K562 (cell line): ENCODE measurements around the gene CCL5. TPM values are rescaled to one million over a fixed set of nuclear protein-coding genes. Genes with fewer than 3 reads are reported as not detected.

Experiments
- ATAC-seq: fragments of 200-7000 bp; cut with Tn5 transposase; 3 replicates; pipeline ENCODE4 v1.9.1; 2020; ENCODE audit warnings: moderate library complexity
- BruUV-seq: library from RNA; stranded (reverse); fragments of 400-500 nt; replicated peaks from 2 replicates; lab custom pipeline; 2021; lab: Mats Ljungman, UMichigan
- CTCF ChIA-PET: fragments of 300-600 bp; formaldehyde crosslinking; extraction: SDS; loops from one replicate; lab custom pipeline; 2021; ENCODE audit warnings: low intra/inter-chr PET ratio; lab: Yijun Ruan, JAX
- POLR2A ChIA-PET: fragments of 300-600, 350-650 bp; sonication (Branson Sonifier 250); formaldehyde crosslinking; extraction: SDS; loops from one replicate; lab custom pipeline; 2021; ENCODE audit warnings: antibody characterized with exemption, inconsistent platforms; lab: Yijun Ruan, JAX
- DNase-seq, 4 experiments: peaks; one replicate each; pipeline versions ENCODE4 v3.0.0 to v3.0.0-alpha.2; 2011 to 2018; ENCODE audit warnings: low spot score in 3 of 4, mixed read lengths in 3 of 4; ENCODE audit errors: extremely low read depth in 1 of 4
- FAIRE-seq: peaks from 2 replicates; lab custom pipeline; 2011; peaks lifted over from hg19 to GRCh38; lab: Jason Lieb, UNC
- H2AFZ ChIP-seq: 2 replicates; pipeline ENCODE4 v1.6.0; 2011; ENCODE audit warnings: low read depth, low read length, control low read depth, inconsistent platforms
- H3K27ac ChIP-seq: fragments of 200-600 bp; 3 replicates; pipeline ENCODE4 v1.8.0; 2011; ENCODE audit warnings: low read depth, mild to moderate bottlenecking, control low read depth, inconsistent platforms, low read length, moderate library complexity, mixed read lengths; ENCODE audit errors: extremely low read depth
- H3K27me3 ChIP-seq, 2 experiments: fragments of 300-600 bp in 1 of 2; 2 replicates in 1 of 2; 3 replicates in 1 of 2; pipeline versions ENCODE4 v1.6.0 to v1.8.0; 2011; ENCODE audit warnings: inconsistent platforms in 2 of 2, low read length in 2 of 2, mild to moderate bottlenecking in 1 of 2, mixed read lengths in 1 of 2, moderate library complexity in 1 of 2; ENCODE audit not compliant: control insufficient read depth in 2 of 2, insufficient read depth in 2 of 2
- H3K36me3 ChIP-seq: fragments of 300-600 bp; 3 replicates; pipeline ENCODE4 v1.8.0; 2011; ENCODE audit warnings: mild to moderate bottlenecking, low read length, inconsistent platforms; ENCODE audit not compliant: control insufficient read depth, insufficient read depth
- H3K4me1 ChIP-seq, 2 experiments: fragments of 200-600 bp in 1 of 2; replicated peaks in 1 of 2; 2 replicates in 1 of 2; 3 replicates in 1 of 2; pipeline versions ENCODE4 v1.5.1 to v1.8.0; 2011; ENCODE audit warnings: inconsistent platforms in 2 of 2, low read length in 2 of 2, mild to moderate bottlenecking in 1 of 2, mixed read lengths in 1 of 2, moderate library complexity in 1 of 2; ENCODE audit not compliant: control insufficient read depth in 2 of 2, insufficient read depth in 2 of 2
- H3K4me2 ChIP-seq: 2 replicates; pipeline ENCODE4 v1.6.1; 2011; ENCODE audit warnings: low read length, control low read depth, inconsistent platforms, mixed read lengths; ENCODE audit not compliant: insufficient read depth
- H3K4me3 ChIP-seq: fragments of 200-600 bp; sonication (generic), shearing (Covaris generic); 2 replicates; pipeline ENCODE4 v1.5.1; 2016; ENCODE audit warnings: control low read depth, inconsistent platforms
- H3K79me2 ChIP-seq: fragments of 200-600 bp; 3 replicates; pipeline ENCODE4 v1.8.0; 2011; ENCODE audit warnings: low read length, inconsistent platforms; ENCODE audit not compliant: control insufficient read depth, insufficient read depth
- H3K9ac ChIP-seq, 2 experiments: 2 replicates each; pipeline versions ENCODE4 v1.6.0 to v1.6.1; 2011; ENCODE audit warnings: low read depth in 2 of 2, low read length in 2 of 2, control low read depth in 1 of 2, inconsistent platforms in 1 of 2, mild to moderate bottlenecking in 1 of 2, mixed read lengths in 1 of 2; ENCODE audit not compliant: insufficient read depth in 1 of 2
- H3K9me1 ChIP-seq: one replicate; pipeline ENCODE4 v1.6.0; 2011; ENCODE audit warnings: inconsistent platforms, mild to moderate bottlenecking, low read length, moderate library complexity; ENCODE audit not compliant: control insufficient read depth, insufficient read depth
- H3K9me3 ChIP-seq: replicated peaks from 2 replicates; pipeline ENCODE4 v1.5.1; 2011; ENCODE audit warnings: low read depth, low read length, inconsistent platforms; ENCODE audit not compliant: control insufficient read depth, insufficient read depth
- H4K20me1 ChIP-seq: replicated peaks from 2 replicates; pipeline ENCODE4 v1.6.1; 2011; ENCODE audit warnings: low read length, inconsistent platforms, mixed read lengths; ENCODE audit not compliant: control insufficient read depth, insufficient read depth
- CC2D1A ChIP-seq: fragments of 450-650 bp; IDR thresholded peaks from 2 replicates; pipeline ENCODE4 v1.6.1; 2017; ENCODE audit warnings: mild to moderate bottlenecking
- CUX1 ChIP-seq: fragments of 200-800 bp; sonication (Bioruptor generic); IDR thresholded peaks from 2 replicates; pipeline ENCODE4 v1.6.1; 2016; ENCODE audit warnings: missing genetic modification characterization, missing compliant biosample characterization
- NFE2 ChIP-seq: IDR thresholded peaks from 2 replicates; pipeline ENCODE4 v1.6.1; 2014; ENCODE audit warnings: antibody characterized with exemption, low read depth
- RAD21 ChIP-seq, 2 experiments: fragments of 250-450 bp in 1 of 2; fragments of 450-650 bp in 1 of 2; sonication (Bioruptor Pico) in 1 of 2; formaldehyde crosslinking in 1 of 2; IDR thresholded peaks in 1 of 2; conservative IDR thresholded peaks in 1 of 2; 2 replicates each; pipeline versions ENCODE4 v1.4.0 to v1.8.0; 2020 to 2022; ENCODE audit warnings: mild to moderate bottlenecking in 2 of 2, moderate library complexity in 1 of 2
- RFX1 ChIP-seq: fragments of 450-650 bp; IDR thresholded peaks from 2 replicates; pipeline ENCODE4 v1.6.1; 2016; ENCODE audit warnings: mild to moderate bottlenecking, moderate library complexity
- TAF1 ChIP-seq: IDR thresholded peaks from 2 replicates; pipeline ENCODE4 v1.6.1; 2011; ENCODE audit warnings: mild to moderate bottlenecking, low read length, moderate library complexity; ENCODE audit not compliant: insufficient read depth, control insufficient read depth, severe bottlenecking; ENCODE audit errors: extremely low read depth
- TEAD4 ChIP-seq, 2 experiments: sonication (generic) in 1 of 2; formaldehyde crosslinking in 1 of 2; IDR thresholded peaks; 2 replicates each; pipeline versions ENCODE4 v1.6.1 to v1.8.0; 2012 to 2022; ENCODE audit warnings: borderline replicate concordance in 1 of 2, inconsistent platforms in 1 of 2, low read length in 1 of 2, mild to moderate bottlenecking in 1 of 2, missing genetic modification reagents in 1 of 2
- WGBS: fragments of 100-300 bp; shearing (Covaris generic); methylation state at CpG from one replicate; pipeline ENCODE4 v1.1.6; 2016; ENCODE audit warnings: low coverage, mixed read lengths; ENCODE audit not compliant: insufficient coverage; ENCODE audit errors: missing lambda C conversion rate; 5-methylcytosine and 5-hydroxymethylcytosine counted together
- in situ Hi-C: fragments of 300-500 bp; cut with MboI; formaldehyde crosslinking; loops from 4 replicates; pipeline ENCODE4 v1.15.0; 2018; ENCODE audit warnings: inconsistent platforms, mixed read lengths
- intact Hi-C: fragments of 100-400 bp; cut with micrococcal nuclease; formaldehyde crosslinking; loops from 2 replicates; pipeline ENCODE4 v1.14.2; 2022
- polyA plus RNA-seq, 8 experiments: library from polyadenylated mRNA; depleted of rRNA in 4 of 8; stranded (reverse) in 5 of 8; unstranded in 3 of 8; fragments of >200 nt; fragmentation: Nextera tagmentation in 2 of 8; fragmentation: Illumina TruSeq in 1 of 8; extraction: Ambion mirVana in 2 of 8; extraction: Trizol in 1 of 8; gene quantifications; 2 replicates each; pipeline versions ENCODE4 v1.2.1 to v1.2.3, GENCODE V29; 2011 to 2014; ENCODE audit warnings: inconsistent platforms in 1 of 8, missing spikeins in 1 of 8
- total RNA-seq, 7 experiments: library from RNA; depleted of rRNA in 6 of 7; stranded (reverse); fragments of >200 nt in 6 of 7; fragmentation: Illumina TruSeq in 2 of 7; extraction: Trizol in 2 of 7; gene quantifications; 2 replicates each; pipeline versions ENCODE4 v1.2.1 to v1.2.3, GENCODE V29; 2011 to 2021; ENCODE audit warnings: low replicate concordance in 1 of 7

Gene CCL5
- total and polyA plus RNA-seq, 9 of the 15 experiments (the other 6 are each of a cell fraction or from before 2014, with no cell fraction given): 0.18 to 0.59 (median 0.45) TPM; not detected in 1

- TF ChIP-seq RAD21 (CRISPR knock-in tag; conservative IDR thresholded peaks at IDR 0.05 in 1 of 2, IDR thresholded peaks at IDR 0.05 in 1 of 2) (no peak), TAF1 (no peak), TEAD4 (IDR thresholded peaks at IDR 0.05; ENCODE audit: low read length) (no peak), TEAD4 (CRISPR knock-in tag; IDR thresholded peaks at IDR 0.05; ENCODE audit: borderline replicate concordance) (no peak), CC2D1A (no peak), RFX1 (peak; percentile 60; the same call in 1 of the 2 replicates), NFE2 (0 out of 2 replicates have a peak, but pooled peaks have one; percentile 10), CUX1 (CRISPR knock-in tag) (no peak)
- ATAC-seq (no peak), FAIRE-seq (no peak), DNase-seq (no peak)
- H4K20me1 ChIP-seq: no peaks in the 10 kb centered on the region
- H3K36me3 ChIP-seq: no peaks in the 10 kb centered on the region
- WGBS: 48% methylated on average over 5 of the region's 5 CpGs
- intact Hi-C loops (no loop called here), in situ Hi-C loops (no loop called here)
- no peaks in the 10 kb centered on the region for H3K27me3 ChIP-seq
- H3K4me3 ChIP-seq: no peak overlapping the region
- H3K4me1 ChIP-seq: peaks cover under 1 to 10% of the 10 kb centered on the region in 2 experiments; a peak in 4 of 5 replicates
- BruUV-seq: no TSS peak
- no peak overlapping the region for H3K4me2 ChIP-seq
- H3K79me2 ChIP-seq: no peaks in the 10 kb centered on the region
- no peak overlapping the region for H3K9ac ChIP-seq
- H3K9me1 ChIP-seq: no peaks in the 10 kb centered on the region
- no peaks in the 10 kb centered on the region for H3K9me3 ChIP-seq
- ChIA-PET CTCF (no interaction called here), POLR2A (interaction anchor here (1.1 to 2.4 kb wide), 2 partner anchors 9 to 25 kb away, joined by 4 to 7 read pairs; no protein-coding TSS in a partner anchor)
- H3K27ac ChIP-seq: no peak overlapping the region
- H2AFZ ChIP-seq: peak overlapping the region; percentile 27; the same call in 1 of the 2 replicates
Observed at GRCh38 chr17:35906191-35906925, 26.2 kb upstream of the CCL5 start.
